Stimulated activated CD8-positive, alpha-beta memory T cell treated with anti-CD3 and anti-CD28 coated beads, Interleukin-2, amount 100 ng/mL, for 48 hours (primary cell): ENCODE data around the gene HSPG2.
"Not testable (repeated sequence)": the region's sequence is repeated elsewhere in the genome, so short reads cannot be mapped to it uniquely, and the experiment has no call there.

Experiments
- DNase-seq, 2 donors: peaks; one replicate each; pipeline ENCODE4 v3.0.0-alpha.2; 2020; ENCODE audit warnings: low read depth in 2 of 2

HSPG2 gene

DNA sequence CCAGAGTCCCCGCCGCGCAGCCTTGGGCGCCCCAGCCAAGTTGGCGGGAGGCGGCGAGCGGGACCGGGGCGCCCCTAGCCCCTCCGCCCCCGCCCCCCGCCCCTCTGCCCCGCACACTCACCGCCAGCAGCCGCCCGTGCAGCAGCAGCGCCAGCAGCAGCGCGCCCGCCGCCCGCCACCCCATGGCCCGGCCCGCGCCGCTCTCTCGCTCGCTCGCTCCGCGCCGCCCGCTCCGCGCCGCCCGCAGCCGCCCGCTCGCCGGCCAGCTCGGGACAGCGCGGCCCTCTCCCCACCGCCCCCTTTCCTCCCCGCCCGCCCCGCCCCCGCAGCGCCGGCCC is at the start of gene HSPG2:
HSPG2 (minus strand) TSS at position 277 of the 338 bp plus-strand sequence; CDS start at position 184, 93 bp downstream.
- no peak for DNase-seq

DNA sequence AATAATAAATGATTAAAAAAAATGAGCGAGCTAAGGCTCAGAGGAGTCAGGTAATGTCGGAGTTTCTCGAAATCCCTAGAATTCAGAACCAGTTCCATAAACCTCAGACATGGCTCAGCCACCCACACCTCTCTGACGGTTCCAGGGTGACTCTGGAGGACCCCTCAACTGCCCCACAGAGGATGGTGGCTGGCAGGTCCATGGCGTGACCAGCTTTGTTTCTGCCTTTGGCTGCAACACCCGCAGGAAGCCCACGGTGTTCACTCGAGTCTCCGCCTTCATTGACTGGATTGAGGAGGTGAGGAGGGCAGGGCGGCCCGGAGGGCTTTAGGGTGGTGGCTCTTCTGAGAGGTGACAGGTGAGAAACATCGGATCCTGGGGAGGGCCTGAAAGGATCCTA is 49.3 kb upstream of the HSPG2 start:
- not testable (repeated sequence) for DNase-seq

DNA sequence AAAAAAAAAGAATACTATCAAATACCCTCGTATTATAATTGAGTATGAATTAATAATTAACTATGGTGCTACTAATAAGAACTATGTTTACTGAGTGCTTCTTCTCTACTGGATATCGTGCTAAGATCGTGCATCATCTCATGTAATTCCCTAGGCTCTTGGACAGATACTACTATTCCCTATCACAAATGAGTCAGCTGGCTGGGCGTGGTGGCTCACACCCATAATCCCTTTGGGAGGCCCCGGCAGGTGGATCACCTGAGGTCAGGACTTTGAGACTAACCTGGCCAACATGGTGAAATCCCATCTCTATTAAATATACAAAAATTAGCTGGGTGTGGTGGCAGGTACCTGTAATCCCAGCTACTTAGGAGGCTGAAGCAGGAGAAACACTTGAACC is 48.8 kb upstream of the HSPG2 start:
- DNase-seq = not testable (repeated sequence)

DNA sequence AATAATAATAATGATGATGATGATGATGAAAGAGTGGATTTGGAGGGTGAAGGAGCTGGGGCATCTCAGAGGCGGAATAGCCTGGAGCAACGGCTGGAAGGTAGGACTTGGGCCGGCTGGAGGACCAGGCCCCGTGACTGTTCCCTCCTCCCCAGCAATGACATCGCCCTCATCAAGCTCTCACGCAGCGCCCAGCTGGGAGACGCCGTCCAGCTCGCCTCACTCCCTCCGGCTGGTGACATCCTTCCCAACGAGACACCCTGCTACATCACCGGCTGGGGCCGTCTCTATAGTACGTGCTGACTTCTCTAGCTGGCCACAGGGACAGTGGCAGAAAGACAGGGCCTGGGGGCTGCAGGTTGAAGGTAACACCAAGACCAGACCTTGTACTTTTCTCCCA is 46.4 kb upstream of the HSPG2 start:
- not testable (repeated sequence) for DNase-seq

DNA sequence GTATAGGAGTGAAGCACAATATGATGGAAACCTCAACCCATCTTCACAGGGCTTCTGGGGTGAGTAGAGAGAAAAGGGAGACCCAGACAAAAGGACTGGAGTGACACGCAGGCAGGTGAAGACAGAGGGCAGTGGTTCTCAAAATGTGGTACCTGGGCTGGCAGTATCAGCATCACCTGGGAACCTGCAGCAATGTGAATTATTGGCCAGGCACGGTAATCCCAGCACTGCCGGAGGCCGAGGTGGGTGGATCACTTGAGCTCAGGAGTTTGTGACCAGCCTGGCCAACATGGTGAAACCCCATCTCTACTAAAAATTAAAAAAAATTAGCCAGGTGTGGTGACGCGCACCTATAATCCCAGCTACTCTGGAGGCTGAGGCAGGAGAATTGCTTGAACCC is 45.0 kb upstream of the HSPG2 start:
- DNase-seq = not testable (repeated sequence)

DNA sequence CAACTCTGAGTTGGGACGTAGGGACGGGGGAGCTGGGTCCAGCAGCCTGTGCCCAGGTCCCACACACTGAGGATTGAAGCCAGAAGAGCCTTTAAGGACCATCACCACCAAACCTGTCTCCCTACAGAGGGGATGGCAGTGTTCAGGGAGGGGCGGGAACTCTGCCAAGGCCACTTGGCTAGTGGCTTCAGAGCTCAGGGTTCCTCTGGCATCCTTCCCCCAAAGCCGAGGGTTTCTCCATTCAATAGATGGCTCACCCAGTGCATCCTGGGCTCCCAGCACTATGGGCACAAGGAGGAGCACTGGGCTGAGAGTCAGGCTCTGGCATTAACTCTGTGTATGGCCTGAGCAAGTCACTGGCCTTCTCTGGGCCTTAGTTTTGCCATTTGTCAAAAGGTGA is 44.1 kb upstream of the HSPG2 start:
- DNase-seq = not testable (repeated sequence)

DNA sequence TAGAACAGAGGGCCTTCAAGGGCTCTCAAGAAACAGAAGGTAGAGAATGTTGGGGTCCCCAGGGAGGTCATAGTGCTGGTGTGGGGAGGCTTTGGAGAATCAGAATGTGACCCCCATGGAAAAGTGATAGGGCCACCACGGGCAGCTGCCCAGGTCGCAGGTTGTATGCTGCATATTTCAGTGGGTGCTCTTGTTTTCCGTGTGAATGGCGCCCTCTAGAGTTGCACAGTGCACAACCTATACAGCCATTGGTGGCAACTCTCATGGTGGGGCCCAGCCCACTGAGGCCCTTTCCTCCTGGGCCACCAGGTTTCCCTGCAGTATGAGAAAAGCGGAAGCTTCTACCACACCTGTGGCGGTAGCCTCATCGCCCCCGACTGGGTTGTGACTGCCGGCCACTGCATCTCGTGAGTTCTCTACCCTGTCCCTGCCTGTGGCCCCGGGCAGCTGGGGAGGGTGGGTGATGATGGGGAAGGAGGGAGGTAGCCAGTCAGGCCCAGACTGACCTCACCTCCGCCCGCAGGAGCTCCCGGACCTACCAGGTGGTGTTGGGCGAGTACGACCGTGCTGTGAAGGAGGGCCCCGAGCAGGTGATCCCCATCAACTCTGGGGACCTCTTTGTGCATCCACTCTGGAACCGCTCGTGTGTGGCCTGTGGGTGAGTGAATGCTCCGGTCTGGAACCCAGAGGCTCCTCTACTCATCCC is 43.6 kb upstream of the HSPG2 start:
- not testable (repeated sequence) for DNase-seq

DNA sequence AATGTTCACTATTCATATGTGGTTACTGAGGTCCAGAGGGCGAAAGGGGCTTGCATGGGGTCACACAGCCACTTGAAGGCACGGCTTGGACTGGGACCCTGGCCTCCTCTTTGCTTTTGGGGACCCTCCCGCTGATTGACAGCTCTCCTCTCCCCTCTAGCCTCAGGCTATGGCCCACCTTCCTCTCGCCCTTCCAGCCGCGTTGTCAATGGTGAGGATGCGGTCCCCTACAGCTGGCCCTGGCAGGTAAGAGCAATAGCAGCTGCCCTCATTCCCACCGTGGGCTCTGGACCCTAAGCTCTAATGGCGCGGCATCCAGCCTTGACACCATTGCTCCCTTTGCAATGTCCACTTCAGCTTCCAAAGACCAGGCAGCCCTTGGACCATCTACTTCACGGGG is 41.1 kb upstream of the HSPG2 start:
- DNase-seq = not testable (repeated sequence)

DNA sequence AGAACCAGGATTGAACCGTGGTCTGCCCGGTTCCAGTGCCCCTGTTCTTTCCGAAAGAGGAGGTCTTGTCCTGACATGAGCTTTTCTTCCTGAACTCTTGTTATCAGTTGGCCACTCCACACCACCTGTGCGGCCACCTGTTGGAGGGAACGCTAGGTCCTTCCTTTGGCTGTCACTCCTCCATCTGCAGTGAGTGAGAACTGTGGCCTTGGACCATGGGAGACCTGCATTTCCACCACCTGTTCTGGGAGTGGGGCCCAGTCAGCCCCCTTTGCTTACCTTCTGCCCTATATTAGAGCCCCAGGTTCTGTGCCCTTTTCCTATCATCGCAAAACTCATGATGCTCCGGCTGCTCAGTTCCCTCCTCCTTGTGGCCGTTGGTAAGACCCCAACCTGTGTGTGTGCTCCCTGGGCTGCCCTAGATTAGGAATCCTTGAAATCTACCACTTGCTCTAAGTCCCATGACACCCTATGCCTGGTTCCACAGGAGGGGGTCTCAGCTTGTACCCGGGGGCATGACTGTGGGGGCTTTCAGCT is 39.7 kb upstream of the HSPG2 start, which contains the start of gene CELA3B:
CELA3B (plus strand) TSS at position 320 of the 537 bp plus-strand sequence; CDS start at position 338, 18 bp downstream.
- not testable (repeated sequence) for DNase-seq

DNA sequence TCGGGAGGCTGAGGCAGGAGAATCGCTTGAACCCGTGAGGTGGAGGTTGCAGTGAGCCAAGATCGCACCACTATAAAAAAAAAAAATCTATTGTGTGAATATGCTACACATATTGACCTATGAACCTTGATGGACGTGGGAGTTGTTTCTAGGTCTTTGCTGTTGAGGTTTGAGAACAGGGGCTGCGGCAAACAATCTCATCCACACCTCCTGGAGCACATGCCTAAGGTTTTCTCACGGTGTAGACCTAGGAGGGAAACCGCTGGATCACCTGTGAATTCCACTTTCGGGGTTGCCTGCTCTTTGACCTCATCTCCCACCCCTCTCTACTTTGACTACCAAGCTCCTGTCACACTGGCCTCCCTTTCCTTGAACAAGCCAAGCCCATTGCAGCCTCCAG is 38.2 kb upstream of the HSPG2 start:
- DNase-seq = not testable (repeated sequence)

DNA sequence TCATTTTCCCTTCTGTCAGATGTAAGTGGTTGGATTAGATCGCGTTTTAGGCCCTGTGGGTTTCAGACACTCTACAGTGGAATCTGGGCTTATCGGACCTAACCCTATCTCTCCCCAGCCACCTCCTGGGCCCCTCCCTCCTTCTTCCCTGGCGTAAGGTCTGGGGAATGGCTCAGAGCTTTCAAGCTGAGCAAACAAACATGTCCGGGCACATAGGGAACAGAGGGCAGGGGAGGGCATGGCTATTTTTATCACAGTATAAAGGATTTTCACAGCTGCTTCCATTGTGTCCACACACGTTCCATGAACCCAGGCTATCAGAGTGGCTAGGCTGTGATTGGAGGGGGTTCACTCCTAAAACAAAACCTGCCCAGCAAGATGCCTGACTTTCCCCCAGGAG is 37.6 kb upstream of the HSPG2 start:
- not testable (repeated sequence) for DNase-seq

DNA sequence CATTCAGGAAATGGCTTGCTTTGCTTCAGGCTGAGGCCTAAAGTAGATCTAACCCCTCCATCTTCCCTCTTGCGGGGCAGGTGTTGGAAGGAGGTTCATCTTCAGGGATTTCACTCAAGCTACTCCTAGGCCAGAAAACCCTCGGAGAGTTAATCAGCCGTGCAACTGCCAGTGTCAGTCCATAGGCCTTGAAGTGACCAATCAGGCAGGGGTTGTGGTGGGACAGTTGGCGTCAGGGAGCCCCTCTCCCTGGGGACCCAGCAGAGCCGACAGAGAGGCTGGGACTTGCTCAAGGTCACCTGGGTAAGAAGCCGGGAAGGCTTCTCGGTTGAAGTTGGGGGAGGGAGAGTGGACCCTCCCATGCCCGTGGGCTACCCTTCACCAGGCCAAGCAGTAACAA is 36.8 kb upstream of the HSPG2 start:
- not testable (repeated sequence) for DNase-seq

DNA sequence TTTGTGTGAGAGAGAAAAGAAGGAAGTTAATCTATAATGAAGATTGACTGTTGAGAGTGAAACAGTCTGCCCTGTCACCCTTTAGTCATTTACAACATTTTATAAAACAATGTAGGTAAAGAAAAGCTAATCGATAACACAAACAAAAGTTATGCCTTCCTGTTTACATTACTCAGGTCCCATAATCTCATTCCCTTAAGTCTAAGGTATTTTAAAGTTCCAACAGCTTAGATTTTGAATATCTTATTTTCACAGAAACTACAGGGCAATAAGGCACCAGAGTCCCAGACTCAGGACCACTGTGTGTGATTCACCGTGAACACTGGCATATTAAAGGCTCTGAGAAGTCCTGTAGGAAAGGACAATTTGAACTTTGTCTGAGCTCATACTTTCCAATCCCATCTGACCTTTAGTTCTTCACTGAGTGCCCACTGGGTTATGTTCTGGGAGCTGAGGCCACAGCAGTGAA is 35.9 kb upstream of the HSPG2 start:
- not testable (repeated sequence) for DNase-seq

DNA sequence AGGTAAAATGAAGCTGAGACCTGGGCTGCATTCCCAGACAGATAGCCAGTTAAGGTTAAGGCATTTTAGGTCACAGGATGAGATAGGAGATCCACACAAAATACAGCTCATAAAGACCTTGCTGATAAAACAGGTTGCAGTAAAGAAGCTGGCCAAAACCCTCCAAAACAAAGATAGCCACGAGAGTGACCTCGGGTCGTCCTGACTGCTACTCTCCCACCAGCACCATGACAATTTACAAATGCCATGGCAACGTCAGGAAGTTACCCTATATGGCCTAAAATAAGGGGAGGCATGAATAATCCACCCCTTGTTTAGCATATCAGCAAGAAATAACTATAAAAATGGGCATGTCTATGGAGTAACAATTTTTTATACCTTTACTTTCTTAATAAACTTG is 33.4 kb upstream of the HSPG2 start:
- not testable (repeated sequence) for DNase-seq

DNA sequence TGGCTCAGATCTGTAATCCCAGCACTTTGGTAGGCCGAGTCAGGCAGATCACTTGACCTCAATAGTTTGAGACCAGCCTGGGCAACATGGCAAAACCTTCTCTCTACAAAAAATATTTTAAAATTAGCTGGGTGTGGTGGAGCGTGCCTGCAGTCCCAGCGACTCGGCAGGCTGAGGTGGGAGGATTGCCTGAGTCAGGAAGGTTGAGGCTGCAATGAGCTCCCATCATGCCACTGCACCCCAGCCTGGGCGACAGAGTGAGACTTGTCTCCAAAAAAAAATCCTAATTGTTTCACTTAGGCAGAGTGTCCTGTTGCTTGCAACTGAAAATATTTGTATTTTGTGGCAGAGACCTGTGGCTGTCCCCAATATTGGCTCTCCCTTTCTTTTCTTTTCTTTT is 32.0 kb upstream of the HSPG2 start:
- DNase-seq = not testable (repeated sequence)

DNA sequence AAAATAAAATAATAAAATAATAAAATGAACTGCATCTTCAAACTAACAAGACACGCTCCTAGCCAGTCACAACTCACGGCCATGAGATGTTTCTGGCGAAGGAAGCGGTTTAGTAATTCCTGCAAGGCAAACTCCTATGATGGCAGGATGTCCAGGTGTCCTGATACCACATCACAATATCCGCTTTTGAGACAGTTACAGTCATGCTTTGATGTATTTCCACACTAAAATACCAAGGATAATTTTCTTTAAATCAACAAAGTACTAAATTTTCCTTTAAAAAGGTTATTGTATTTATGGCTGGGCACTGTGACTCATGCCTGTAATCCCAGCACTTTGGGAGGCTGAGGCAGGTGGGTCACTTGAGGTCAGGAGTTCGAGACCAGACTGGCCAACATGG is 30.1 kb upstream of the HSPG2 start:
- DNase-seq = not testable (repeated sequence)

DNA sequence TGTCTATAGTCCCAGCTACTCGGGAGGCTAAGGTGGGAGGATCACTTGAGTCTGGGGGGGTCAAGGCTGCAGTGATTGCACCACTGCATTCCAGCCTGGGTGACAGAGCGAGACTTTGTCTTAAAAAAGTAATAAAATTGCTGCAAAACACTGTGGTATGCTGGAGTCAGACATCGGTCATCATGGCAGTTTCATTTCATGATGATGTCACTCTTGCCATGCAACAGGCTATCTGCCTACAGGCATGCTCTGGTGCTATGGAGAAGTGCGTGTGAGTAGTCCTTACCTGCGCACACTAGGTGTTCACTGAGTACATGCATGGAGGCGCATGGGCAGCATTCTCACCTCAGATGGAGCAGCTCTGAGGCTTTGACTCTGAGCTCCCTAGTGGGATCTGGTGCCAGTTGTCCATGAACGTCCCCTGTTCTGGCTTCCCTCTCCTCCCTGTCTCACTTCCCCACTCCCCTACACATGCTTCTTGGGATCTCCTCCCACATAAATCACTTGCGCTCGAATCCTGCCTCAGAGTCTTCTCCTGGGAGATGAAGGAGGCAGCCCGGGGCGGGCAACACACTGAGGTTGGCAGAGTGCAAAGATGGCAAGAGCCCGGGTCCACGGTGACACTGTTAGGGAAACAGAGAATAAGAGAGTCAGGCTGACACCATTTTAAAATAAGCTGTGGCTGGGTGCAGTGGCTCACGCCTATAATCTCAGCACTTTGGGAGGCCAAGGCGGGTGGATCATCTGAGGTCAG is 29.3 kb upstream of the HSPG2 start:
- DNase-seq = no peak

DNA sequence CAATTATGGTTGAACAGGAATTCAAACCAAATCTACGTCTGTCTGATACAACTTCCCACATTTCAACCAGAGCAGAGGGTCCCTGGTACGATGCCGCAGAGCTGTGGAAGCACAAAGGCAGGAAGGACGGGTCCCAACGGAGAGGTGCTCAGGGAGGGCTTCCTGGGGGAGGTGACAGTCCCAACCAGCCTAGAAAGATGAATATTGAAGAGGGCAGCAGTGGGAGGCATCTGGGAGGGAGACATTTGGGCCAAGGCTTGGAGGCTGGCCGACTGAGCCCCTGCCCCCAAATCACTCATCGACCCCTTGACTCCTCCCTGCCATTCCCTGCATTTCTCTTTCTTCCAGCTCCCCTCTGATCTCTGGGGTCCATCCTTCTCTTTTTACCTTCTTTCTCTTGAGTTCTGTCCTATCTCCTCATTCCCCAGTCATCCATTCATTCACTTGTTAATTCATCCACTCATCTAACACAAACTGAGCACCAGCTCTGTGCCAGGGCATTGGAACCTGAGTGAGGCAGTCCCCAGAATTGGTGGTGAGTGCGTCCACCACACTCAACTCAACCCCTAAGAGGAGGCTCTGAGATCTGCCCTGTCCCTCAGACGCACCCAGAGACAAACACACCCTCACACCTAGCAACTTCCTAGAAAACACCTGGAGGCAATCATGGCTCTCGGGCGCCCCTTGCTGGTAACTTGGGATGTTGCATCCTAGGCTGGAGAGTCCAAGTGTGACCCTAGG is 26.5 kb upstream of the HSPG2 start:
- peak; percentile 67 to 77 for DNase-seq

DNA sequence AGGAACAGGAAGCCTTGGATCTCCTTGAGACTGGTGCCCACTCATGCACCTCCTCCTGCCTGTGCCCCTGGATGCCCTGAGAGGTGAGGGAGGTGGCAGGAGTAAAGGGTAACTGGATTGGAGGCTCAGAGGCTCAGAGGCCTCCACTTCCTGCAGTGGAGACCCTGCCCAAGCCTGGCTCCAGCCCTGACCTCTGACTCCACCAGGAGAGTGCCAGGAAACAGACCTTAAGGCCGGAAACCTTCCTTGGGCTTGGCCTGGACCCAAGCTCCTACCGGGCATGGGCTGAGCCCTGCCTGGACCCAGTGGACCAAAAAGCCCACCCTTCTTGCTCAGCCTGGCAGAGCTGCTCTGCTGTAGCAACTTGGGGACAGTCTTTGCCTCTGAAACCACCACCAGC is 24.7 kb upstream of the HSPG2 start:
- no peak for DNase-seq

DNA sequence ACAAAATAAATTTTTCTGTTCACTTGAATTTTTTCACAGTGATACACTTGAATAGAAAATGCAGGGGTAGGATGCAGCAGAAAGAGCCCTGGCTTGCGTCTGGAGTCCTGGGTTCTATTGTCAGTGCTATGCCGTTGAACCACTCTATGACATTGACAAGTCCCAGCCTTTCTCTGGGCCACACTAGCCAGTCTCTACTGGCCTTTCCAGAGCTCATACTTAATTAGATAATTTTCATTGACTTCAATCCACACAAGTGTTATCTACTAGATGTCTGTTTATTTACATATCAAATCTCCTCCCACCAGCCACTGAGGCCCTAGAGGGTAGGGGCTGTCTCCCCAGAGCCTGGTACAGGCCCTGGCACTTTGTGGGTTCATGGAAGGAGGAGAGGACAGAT is 24.2 kb upstream of the HSPG2 start:
- DNase-seq = no peak

DNA sequence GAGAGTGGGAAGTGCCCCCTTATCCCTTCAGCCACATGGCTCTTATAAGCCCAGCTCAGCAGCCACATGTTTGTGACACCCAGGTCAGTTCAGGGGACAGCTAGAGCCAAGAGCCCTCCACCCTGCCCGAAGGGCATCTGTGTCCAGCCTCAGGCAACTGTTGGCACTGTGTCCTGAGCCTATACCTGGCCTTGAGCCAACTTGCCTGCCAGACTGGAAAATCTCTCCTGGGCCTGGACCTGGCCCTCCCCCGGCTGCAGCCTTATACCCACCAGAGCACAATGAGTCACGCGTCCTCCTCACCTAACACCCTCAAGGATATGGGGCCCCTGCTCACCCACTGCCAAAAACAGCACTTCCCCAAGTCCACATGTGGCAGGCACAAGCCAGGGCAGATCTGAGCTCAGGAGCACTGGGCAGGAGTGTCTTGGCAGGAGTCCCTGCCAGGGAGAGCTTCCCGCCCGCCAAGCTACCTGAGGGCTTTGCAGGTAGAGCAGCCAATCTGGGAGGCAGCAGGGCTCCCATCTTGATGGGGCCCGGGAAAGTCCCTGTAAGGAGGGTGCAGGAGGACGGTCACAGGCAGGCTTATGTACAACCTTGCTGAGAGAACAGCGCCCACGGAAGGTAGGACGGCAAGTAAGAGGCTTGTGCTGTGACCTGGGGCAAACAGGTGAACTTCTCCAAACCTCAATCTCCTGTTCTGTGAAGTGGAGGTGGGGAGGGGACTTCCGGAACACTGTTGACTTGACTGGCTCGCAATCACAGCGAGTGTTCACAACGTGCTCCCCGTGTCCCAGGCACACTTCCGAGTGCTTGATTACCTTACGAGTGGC is 19.8 kb upstream of the HSPG2 start:
- DNase-seq = peak; percentile 6 to 20
